HepG2 (cell line): ENCODE data around the gene LRIG1. TPM values are rescaled to one million over a fixed set of nuclear protein-coding genes. Genes with fewer than 3 reads are reported as not detected.

Source experiments
- ATAC-seq: fragments of 200-7000 bp; cut with Tn5 transposase; 3 replicates; pipeline ENCODE4 v1.9.1; 2020; ENCODE audit warnings: mild to moderate bottlenecking, moderate library complexity
- BruUV-seq: library from RNA; stranded (reverse); fragments of 400-500 nt; replicated peaks from 2 replicates; lab custom pipeline; 2021; lab: Mats Ljungman, UMichigan
- CTCF ChIA-PET: fragments of 300-600 bp; formaldehyde crosslinking; extraction: SDS; loops from one replicate; lab custom pipeline; 2021; ENCODE audit warnings: low total read pairs, inconsistent platforms, low intra/inter-chr PET ratio; lab: Yijun Ruan, JAX
- POLR2A ChIA-PET: fragments of 350-600 bp; sonication (Branson Sonifier 250); formaldehyde crosslinking; loops from one replicate; lab custom pipeline; 2020; ENCODE audit warnings: antibody characterized with exemption, inconsistent platforms; lab: Yijun Ruan, JAX
- DNase-seq: peaks from one replicate; pipeline ENCODE4 v3.0.0-alpha.2; 2015; ENCODE audit warnings: low spot score
- FAIRE-seq: peaks from 3 replicates; lab custom pipeline; 2011; peaks lifted over from hg19 to GRCh38; lab: Jason Lieb, UNC
- H2AFZ ChIP-seq: one replicate; pipeline ENCODE4 v1.6.1; 2011; ENCODE audit warnings: low read length, inconsistent platforms
- H3K27ac ChIP-seq: fragments of 300-600 bp; 3 replicates; pipeline ENCODE4 v1.8.0; 2011; ENCODE audit warnings: mixed run types, mild to moderate bottlenecking, mixed read lengths, low read length, inconsistent platforms; ENCODE audit not compliant: insufficient read depth; ENCODE audit errors: extremely low read length
- H3K27me3 ChIP-seq, 2 experiments: fragments of 200-600 bp in 1 of 2; 2 replicates in 1 of 2; 3 replicates in 1 of 2; pipeline versions ENCODE4 v1.6.0 to v1.8.0; 2011; ENCODE audit warnings: low read length in 2 of 2, mild to moderate bottlenecking in 2 of 2, moderate library complexity in 2 of 2, inconsistent platforms in 1 of 2; ENCODE audit not compliant: insufficient read depth in 2 of 2, control insufficient read depth in 1 of 2
- H3K36me3 ChIP-seq, 2 experiments: fragments of 200-600 bp in 1 of 2; replicated peaks in 1 of 2; 2 replicates in 1 of 2; 3 replicates in 1 of 2; pipeline versions ENCODE4 v1.5.1 to v1.8.0; 2011; ENCODE audit warnings: low read length in 2 of 2, inconsistent platforms in 1 of 2; ENCODE audit not compliant: insufficient read depth in 2 of 2, control insufficient read depth in 1 of 2
- H3K4me1 ChIP-seq: 2 replicates; pipeline ENCODE4 v1.5.1; 2012; ENCODE audit warnings: low read length, inconsistent platforms; ENCODE audit not compliant: insufficient read depth
- H3K4me2 ChIP-seq: 2 replicates; pipeline ENCODE4 v1.6.0; 2011; ENCODE audit warnings: low read depth, low read length, inconsistent platforms
- H3K4me3 ChIP-seq, 3 experiments: fragments of 200-600 bp in 1 of 3; sonication (generic), shearing (Covaris generic) in 1 of 3; replicated peaks in 1 of 3; 2 replicates each; pipeline ENCODE4 v1.5.1; 2011 to 2016; ENCODE audit warnings: low read length in 3 of 3, inconsistent platforms in 2 of 3, low read depth in 2 of 3, mild to moderate bottlenecking in 2 of 3, control low read depth in 1 of 3, mixed read lengths in 1 of 3; ENCODE audit not compliant: insufficient read depth in 1 of 3
- H3K79me2 ChIP-seq: one replicate; pipeline ENCODE4 v1.6.1; 2011; ENCODE audit warnings: low read length, inconsistent platforms; ENCODE audit not compliant: insufficient read depth
- H3K9ac ChIP-seq: 2 replicates; pipeline ENCODE4 v1.6.0; 2011; ENCODE audit warnings: mild to moderate bottlenecking, low read depth, low read length, inconsistent platforms; ENCODE audit not compliant: insufficient read depth
- H3K9me3 ChIP-seq: 2 replicates; pipeline ENCODE4 v1.5.1; 2012; ENCODE audit warnings: mild to moderate bottlenecking, low read length
- H4K20me1 ChIP-seq: 2 replicates; pipeline ENCODE4 v1.6.0; 2011; ENCODE audit warnings: inconsistent platforms, mild to moderate bottlenecking, low read length, moderate library complexity; ENCODE audit not compliant: insufficient read depth
- AGO2 ChIP-seq: fragments of 200-400 bp; formaldehyde crosslinking; optimal IDR thresholded peaks from 2 replicates; pipeline ENCODE3; 2017; ENCODE audit warnings: mild to moderate bottlenecking, low read depth, low read length, moderate library complexity
- CSRNP1 ChIP-seq: sonication (generic); formaldehyde crosslinking; IDR thresholded peaks from 2 replicates; pipeline ENCODE4 v1.8.1; 2023; ENCODE audit warnings: mild to moderate bottlenecking, missing genetic modification reagents
- DR1 ChIP-seq: sonication (generic); formaldehyde crosslinking; IDR thresholded peaks from 2 replicates; pipeline ENCODE4 v1.8.0; 2021; ENCODE audit warnings: mild to moderate bottlenecking, missing genetic modification reagents, inconsistent platforms
- FIP1L1 ChIP-seq: fragments of 200-400 bp; formaldehyde crosslinking; IDR thresholded peaks from 2 replicates; pipeline ENCODE4 v1.6.1; 2018; ENCODE audit warnings: low read depth, mild to moderate bottlenecking, low read length, moderate library complexity, borderline replicate concordance; ENCODE audit not compliant: insufficient read depth
- FLYWCH1 ChIP-seq: sonication (generic); formaldehyde crosslinking; IDR thresholded peaks from 2 replicates; pipeline ENCODE4 v1.8.1; 2023; ENCODE audit warnings: mild to moderate bottlenecking, missing genetic modification reagents
- NR1H2 ChIP-seq: sonication (generic); formaldehyde crosslinking; IDR thresholded peaks from 2 replicates; pipeline ENCODE4 v1.8.1; 2022; ENCODE audit warnings: low read depth, missing genetic modification reagents, borderline replicate concordance
- ZNF296 ChIP-seq: sonication (generic); formaldehyde crosslinking; conservative IDR thresholded peaks from 2 replicates; pipeline ENCODE4 v1.5.0; 2020; ENCODE audit warnings: mild to moderate bottlenecking, missing genetic modification reagents
- WGBS: methylation state at CpG from one replicate; pipeline ENCODE4 v1.1.6; 2017; ENCODE audit warnings: low lambda C conversion rate; 5-methylcytosine and 5-hydroxymethylcytosine counted together
- in situ Hi-C: cut with HindIII; loops from 2 replicates; pipeline ENCODE4 v1.10.0; 2017; ENCODE audit warnings: low pct_unique_long_range_greater_than_20kb; ENCODE audit not compliant: extremely low pct_ligation_motif_present
- intact Hi-C: fragments of 100-400 bp; cut with micrococcal nuclease; formaldehyde crosslinking; loops from one replicate; pipeline ENCODE4 v1.10.0; 2022; ENCODE audit not compliant: unreplicated experiment
- polyA plus RNA-seq, 8 experiments: library from polyadenylated mRNA; depleted of rRNA in 3 of 8; stranded (reverse) in 7 of 8; unstranded in 1 of 8; fragments of >200 nt; fragmentation: Illumina TruSeq in 4 of 8; extraction: Trizol in 4 of 8; gene quantifications; 2 replicates each; pipeline versions ENCODE4 v1.2.1 to v1.2.3, GENCODE V29; 2011 to 2016; ENCODE audit warnings: low read depth in 4 of 8, missing spikeins in 1 of 8, mixed read lengths in 1 of 8; ENCODE audit not compliant: insufficient read depth in 1 of 8
- total RNA-seq, 5 experiments: library from RNA; depleted of rRNA; stranded (reverse); fragments of >200 nt; fragmentation: Illumina TruSeq; extraction: Trizol; gene quantifications; 2 replicates each; pipeline ENCODE4 v1.2.3, GENCODE V29; 2016; ENCODE audit warnings: low read depth in 1 of 5
- TF ChIP-seq, protein P1 (sequence below): IDR thresholded peaks from 2 replicates; pipeline ENCODE4 v1.6.1; 2016; ENCODE audit warnings: missing compliant biosample characterization, missing genetic modification reagents, borderline replicate concordance
- TF ChIP-seq, protein P2 (sequence below): sonication (generic); formaldehyde crosslinking; IDR thresholded peaks from 2 replicates; pipeline ENCODE4 v1.5.0; 2020; ENCODE audit warnings: missing genetic modification reagents, mild to moderate bottlenecking, borderline replicate concordance
- TF ChIP-seq, protein P3 (sequence below): fragments of 450-650 bp; IDR thresholded peaks from 2 replicates; pipeline ENCODE4 v1.6.1; 2017
- TF ChIP-seq, protein P4 (sequence below): sonication (generic); IDR thresholded peaks from 2 replicates; pipeline ENCODE4 v1.6.1; 2016; ENCODE audit warnings: low read depth, borderline replicate concordance

LRIG1 gene
- total and polyA plus RNA-seq, 2 of the 13 experiments (the other 11 are each of a cell fraction or from before 2014, with no cell fraction given) = 17.8 to 24.8 TPM

- ChIA-PET CTCF (no interaction called here), POLR2A (no interaction called here)
- ATAC-seq = no peak
- no peaks in the 10 kb centered on the region for H3K4me1 ChIP-seq
- H3K79me2 ChIP-seq = no peaks in the 10 kb centered on the region
- peaks cover 21 to 59% of the 10 kb centered on the region in 2 experiments for H3K36me3 ChIP-seq
- intact Hi-C loops = no loop called here
- no peak overlapping the region for H3K27ac ChIP-seq
- H3K4me2 ChIP-seq = no peak overlapping the region
- WGBS = 99% methylated on average over 14 of the region's 20 CpGs
- no peak overlapping the region for H2AFZ ChIP-seq
- DNase-seq = no peak
- no peaks in the 10 kb centered on the region for H3K9me3 ChIP-seq
- no TSS peak for BruUV-seq
- no peak overlapping the region for H3K9ac ChIP-seq
- no peak overlapping the region for H3K4me3 ChIP-seq
- TF ChIP-seq FLYWCH1 (CRISPR knock-in tag) = no peak
- peak; percentile 43 for TF ChIP-seq AGO2
- no peaks in the 10 kb centered on the region for H3K27me3 ChIP-seq
- no peaks in the 10 kb centered on the region for H4K20me1 ChIP-seq
- no peak for FAIRE-seq
- in situ Hi-C loops = no loop called here
These were observed 98.9 kb downstream of the LRIG1 start for GRCh38 chr3:66401675-66402491.

- intact Hi-C loops = no loop called here
- H3K36me3 ChIP-seq = peaks cover 20 to 59% of the 10 kb centered on the region in 2 experiments
- no peak overlapping the region for H3K4me2 ChIP-seq
- H3K27me3 ChIP-seq = no peaks in the 10 kb centered on the region
- ATAC-seq = no peak
- H3K9ac ChIP-seq = no peak overlapping the region
- H2AFZ ChIP-seq = no peak overlapping the region
- POLR2A ChIA-PET = no interaction called here
- H3K9me3 ChIP-seq = no peaks in the 10 kb centered on the region
- no peaks in the 10 kb centered on the region for H4K20me1 ChIP-seq
- no peak for FAIRE-seq
- CTCF ChIA-PET = no interaction called here
- no peak overlapping the region for H3K27ac ChIP-seq
- BruUV-seq = no TSS peak
- WGBS = 97% methylated on average over 9 of the region's 10 CpGs
- in situ Hi-C loops = no loop called here
- DNase-seq = no peak
- no peak overlapping the region for H3K4me3 ChIP-seq
- no peaks in the 10 kb centered on the region for H3K79me2 ChIP-seq
- no peaks in the 10 kb centered on the region for H3K4me1 ChIP-seq
- TF ChIP-seq ZNF296 (no peak), FIP1L1 (no peak), CSRNP1 (no peak), AGO2 (no peak), DR1 (no peak), NR1H2 (no peak)
- TF ChIP-seq, protein P1, sequence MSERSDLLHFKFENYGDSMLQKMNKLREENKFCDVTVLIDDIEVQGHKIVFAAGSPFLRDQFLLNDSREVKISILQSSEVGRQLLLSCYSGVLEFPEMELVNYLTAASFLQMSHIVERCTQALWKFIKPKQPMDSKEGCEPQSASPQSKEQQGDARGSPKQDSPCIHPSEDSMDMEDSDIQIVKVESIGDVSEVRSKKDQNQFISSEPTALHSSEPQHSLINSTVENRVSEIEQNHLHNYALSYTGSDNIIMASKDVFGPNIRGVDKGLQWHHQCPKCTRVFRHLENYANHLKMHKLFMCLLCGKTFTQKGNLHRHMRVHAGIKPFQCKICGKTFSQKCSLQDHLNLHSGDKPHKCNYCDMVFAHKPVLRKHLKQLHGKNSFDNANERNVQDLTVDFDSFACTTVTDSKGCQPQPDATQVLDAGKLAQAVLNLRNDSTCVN (CRISPR knock-in tag) = no peak
- TF ChIP-seq, protein P2, sequence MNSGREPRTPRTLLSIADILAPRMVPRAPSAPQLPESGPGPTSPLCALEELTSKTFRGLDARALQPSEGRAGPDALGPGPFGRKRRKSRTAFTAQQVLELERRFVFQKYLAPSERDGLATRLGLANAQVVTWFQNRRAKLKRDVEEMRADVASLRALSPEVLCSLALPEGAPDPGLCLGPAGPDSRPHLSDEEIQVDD (CRISPR knock-in tag) = no peak
- TF ChIP-seq, protein P3, sequence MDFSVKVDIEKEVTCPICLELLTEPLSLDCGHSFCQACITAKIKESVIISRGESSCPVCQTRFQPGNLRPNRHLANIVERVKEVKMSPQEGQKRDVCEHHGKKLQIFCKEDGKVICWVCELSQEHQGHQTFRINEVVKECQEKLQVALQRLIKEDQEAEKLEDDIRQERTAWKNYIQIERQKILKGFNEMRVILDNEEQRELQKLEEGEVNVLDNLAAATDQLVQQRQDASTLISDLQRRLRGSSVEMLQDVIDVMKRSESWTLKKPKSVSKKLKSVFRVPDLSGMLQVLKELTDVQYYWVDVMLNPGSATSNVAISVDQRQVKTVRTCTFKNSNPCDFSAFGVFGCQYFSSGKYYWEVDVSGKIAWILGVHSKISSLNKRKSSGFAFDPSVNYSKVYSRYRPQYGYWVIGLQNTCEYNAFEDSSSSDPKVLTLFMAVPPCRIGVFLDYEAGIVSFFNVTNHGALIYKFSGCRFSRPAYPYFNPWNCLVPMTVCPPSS = no peak
- TF ChIP-seq, protein P4, sequence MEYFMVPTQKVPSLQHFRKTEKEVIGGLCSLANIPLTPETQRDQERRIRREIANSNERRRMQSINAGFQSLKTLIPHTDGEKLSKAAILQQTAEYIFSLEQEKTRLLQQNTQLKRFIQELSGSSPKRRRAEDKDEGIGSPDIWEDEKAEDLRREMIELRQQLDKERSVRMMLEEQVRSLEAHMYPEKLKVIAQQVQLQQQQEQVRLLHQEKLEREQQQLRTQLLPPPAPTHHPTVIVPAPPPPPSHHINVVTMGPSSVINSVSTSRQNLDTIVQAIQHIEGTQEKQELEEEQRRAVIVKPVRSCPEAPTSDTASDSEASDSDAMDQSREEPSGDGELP = no peak
These were observed 99.7 kb downstream of the LRIG1 start for GRCh38 chr3:66401157-66401550.
